AG10803 (cell line): Measurements from ENCODE around the gene ORC6.

ENCODE experiments used
- DNase-seq: peaks from one replicate; pipeline ENCODE4 v3.0.0; 2010; ENCODE audit warnings: low read depth
- H3K4me3 ChIP-seq: 2 replicates; pipeline ENCODE4 v1.5.1; 2011; ENCODE audit warnings: mild to moderate bottlenecking, low read length, control low read depth
- CTCF ChIP-seq: conservative IDR thresholded peaks from 2 replicates; pipeline ENCODE4 v1.5.1; 2011; ENCODE audit warnings: mild to moderate bottlenecking, low read length, control low read depth, inconsistent platforms

The ORC6 gene

GRCh38 chr16:46727184-46727583 is 37.7 kb downstream of the ORC6 start:
- DNase-seq: no peak
- H3K4me3 ChIP-seq: no peak overlapping the region
- no peak for TF ChIP-seq CTCF

- H3K4me3 ChIP-seq: no peak overlapping the region
- no peak for DNase-seq
- TF ChIP-seq CTCF: no peak
Measured at GRCh38 chr16:46727630-46728029, 38.2 kb downstream of the ORC6 start.

GRCh38 chr16:46728806-46729205 is 39.3 kb downstream of the ORC6 start:
- DNase-seq: no peak
- TF ChIP-seq CTCF: no peak
- H3K4me3 ChIP-seq: no peak overlapping the region

- DNase-seq: no peak
- no peak overlapping the region for H3K4me3 ChIP-seq
- TF ChIP-seq CTCF: no peak
Measured at GRCh38 chr16:46729326-46729995, 40.0 kb downstream of the ORC6 start.

- no peak for TF ChIP-seq CTCF
- no peak overlapping the region for H3K4me3 ChIP-seq
- no peak for DNase-seq
Measured at GRCh38 chr16:46730126-46730525, 40.7 kb downstream of the ORC6 start.

GRCh38 chr16:46730801-46731690 is 41.6 kb downstream of the ORC6 start:
- H3K4me3 ChIP-seq: no peak overlapping the region
- no peak for DNase-seq
- TF ChIP-seq CTCF: no peak
